Measurements from ENCODE around the gene IFNG.

DNA sequence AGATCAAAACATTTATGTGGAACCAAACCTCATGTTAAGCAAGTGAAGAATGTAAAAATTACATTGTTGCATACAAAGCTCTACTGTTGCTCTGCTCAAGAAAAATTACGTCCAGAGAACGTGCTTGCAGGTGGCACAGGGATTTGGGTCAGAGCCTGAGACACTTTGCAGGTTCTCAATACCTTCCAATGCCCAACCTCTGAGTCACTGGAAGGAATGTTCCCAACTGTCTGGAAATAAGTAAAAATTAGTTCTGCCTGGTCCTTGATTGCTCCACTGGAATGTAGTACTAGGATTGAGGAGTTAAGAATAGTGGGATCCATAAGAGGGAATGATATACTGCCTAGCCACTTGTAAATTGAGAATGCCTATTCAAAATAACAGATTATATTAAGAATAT, 2.8 kb upstream of the IFNG start:
- TF ChIP-seq, protein P1, sequence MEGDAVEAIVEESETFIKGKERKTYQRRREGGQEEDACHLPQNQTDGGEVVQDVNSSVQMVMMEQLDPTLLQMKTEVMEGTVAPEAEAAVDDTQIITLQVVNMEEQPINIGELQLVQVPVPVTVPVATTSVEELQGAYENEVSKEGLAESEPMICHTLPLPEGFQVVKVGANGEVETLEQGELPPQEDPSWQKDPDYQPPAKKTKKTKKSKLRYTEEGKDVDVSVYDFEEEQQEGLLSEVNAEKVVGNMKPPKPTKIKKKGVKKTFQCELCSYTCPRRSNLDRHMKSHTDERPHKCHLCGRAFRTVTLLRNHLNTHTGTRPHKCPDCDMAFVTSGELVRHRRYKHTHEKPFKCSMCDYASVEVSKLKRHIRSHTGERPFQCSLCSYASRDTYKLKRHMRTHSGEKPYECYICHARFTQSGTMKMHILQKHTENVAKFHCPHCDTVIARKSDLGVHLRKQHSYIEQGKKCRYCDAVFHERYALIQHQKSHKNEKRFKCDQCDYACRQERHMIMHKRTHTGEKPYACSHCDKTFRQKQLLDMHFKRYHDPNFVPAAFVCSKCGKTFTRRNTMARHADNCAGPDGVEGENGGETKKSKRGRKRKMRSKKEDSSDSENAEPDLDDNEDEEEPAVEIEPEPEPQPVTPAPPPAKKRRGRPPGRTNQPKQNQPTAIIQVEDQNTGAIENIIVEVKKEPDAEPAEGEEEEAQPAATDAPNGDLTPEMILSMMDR (conservative IDR thresholded peaks at IDR 0.05 in 1 of 2, IDR thresholded peaks at IDR 0.05 in 1 of 2; ENCODE audit: low read depth in 1 of 2, low read length in 2 of 2) = no peak
- no peak for TF ChIP-seq EZH2 (IDR thresholded peaks at IDR 0.05; ENCODE audit: low read length, missing control alignments)
